ENCODE results near the gene CUEDC2.

CUEDC2 gene

DNA sequence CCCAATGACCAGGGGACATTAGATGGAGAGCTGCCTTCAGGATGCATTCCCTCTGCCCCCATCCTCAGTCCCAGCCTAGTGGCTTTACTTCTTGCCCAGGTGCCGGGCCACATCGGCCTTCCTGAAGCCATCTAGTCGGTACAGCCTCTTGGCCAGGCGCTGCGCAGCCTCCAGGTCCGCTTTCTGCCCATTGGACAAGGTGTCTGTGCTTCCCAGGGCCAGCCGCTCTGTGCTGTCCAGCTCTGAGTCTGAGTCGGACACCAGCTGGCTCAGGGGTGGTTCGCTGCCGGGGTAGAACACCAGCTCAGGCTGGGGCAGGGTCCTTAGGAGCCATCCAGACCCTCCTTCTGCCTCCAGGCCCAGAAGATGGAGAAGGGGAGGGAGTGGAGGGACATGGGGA, 20.1 kb downstream of the CUEDC2 start:
- no peak overlapping the region for H3K27ac ChIP-seq (ENCODE audit: extremely low read depth, low read depth, low read length)
- ChIA-PET CTCF (interaction anchor here (0.6 to 4.5 kb wide), 5 partner anchors 8 to 166 kb away, joined by 4 to 28 read pairs (median 6); no protein-coding TSS in a partner anchor), POLR2A (interaction anchor here (2.1 kb wide), 1 partner anchor 9 kb away, joined by 6 read pairs; the partner anchor contains the start of gene FBXL15)
- TF ChIP-seq ZNF791 (tag by site-specific recombination; IDR thresholded peaks at IDR 0.05) (no peak), OSR2 (tag by site-specific recombination; IDR thresholded peaks at IDR 0.05) (no peak), ZNF776 (tag by site-specific recombination; IDR thresholded peaks at IDR 0.05; ENCODE audit: borderline replicate concordance) (no peak), ZNF548 (tag by site-specific recombination; IDR thresholded peaks at IDR 0.05) (no peak), ZNF23 (tag by site-specific recombination; IDR thresholded peaks at IDR 0.05; ENCODE audit: borderline replicate concordance) (no peak), ZNF830 (tag by site-specific recombination; IDR thresholded peaks at IDR 0.05; ENCODE audit: low read depth) (no peak), ZNF157 (tag by site-specific recombination; IDR thresholded peaks at IDR 0.05) (no peak), ZBTB7A (tag by site-specific recombination; IDR thresholded peaks at IDR 0.05; ENCODE audit: low read depth) (no peak)
- TF ChIP-seq, protein P1, sequence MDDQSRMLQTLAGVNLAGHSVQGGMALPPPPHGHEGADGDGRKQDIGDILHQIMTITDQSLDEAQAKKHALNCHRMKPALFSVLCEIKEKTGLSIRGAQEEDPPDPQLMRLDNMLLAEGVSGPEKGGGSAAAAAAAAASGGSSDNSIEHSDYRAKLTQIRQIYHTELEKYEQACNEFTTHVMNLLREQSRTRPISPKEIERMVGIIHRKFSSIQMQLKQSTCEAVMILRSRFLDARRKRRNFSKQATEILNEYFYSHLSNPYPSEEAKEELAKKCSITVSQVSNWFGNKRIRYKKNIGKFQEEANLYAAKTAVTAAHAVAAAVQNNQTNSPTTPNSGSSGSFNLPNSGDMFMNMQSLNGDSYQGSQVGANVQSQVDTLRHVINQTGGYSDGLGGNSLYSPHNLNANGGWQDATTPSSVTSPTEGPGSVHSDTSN (CRISPR knock-in tag; IDR thresholded peaks at IDR 0.05), result no peak
- TF ChIP-seq, protein P2, sequence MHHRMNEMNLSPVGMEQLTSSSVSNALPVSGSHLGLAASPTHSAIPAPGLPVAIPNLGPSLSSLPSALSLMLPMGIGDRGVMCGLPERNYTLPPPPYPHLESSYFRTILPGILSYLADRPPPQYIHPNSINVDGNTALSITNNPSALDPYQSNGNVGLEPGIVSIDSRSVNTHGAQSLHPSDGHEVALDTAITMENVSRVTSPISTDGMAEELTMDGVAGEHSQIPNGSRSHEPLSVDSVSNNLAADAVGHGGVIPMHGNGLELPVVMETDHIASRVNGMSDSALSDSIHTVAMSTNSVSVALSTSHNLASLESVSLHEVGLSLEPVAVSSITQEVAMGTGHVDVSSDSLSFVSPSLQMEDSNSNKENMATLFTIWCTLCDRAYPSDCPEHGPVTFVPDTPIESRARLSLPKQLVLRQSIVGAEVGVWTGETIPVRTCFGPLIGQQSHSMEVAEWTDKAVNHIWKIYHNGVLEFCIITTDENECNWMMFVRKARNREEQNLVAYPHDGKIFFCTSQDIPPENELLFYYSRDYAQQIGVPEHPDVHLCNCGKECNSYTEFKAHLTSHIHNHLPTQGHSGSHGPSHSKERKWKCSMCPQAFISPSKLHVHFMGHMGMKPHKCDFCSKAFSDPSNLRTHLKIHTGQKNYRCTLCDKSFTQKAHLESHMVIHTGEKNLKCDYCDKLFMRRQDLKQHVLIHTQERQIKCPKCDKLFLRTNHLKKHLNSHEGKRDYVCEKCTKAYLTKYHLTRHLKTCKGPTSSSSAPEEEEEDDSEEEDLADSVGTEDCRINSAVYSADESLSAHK (tag by site-specific recombination; IDR thresholded peaks at IDR 0.05), result no peak
- no peaks in the 10 kb centered on the region for H3K9me3 ChIP-seq (ENCODE audit: control insufficient read depth, insufficient read depth, low read depth, low read length)
- no peaks in the 10 kb centered on the region for H3K36me3 ChIP-seq (ENCODE audit: control insufficient read depth in 2 of 2, insufficient read depth in 1 of 2, low read length in 2 of 2)
- no peak overlapping the region for H3K4me3 ChIP-seq (ENCODE audit: low read depth, low read length)
- H3K4me1 ChIP-seq (ENCODE audit: control insufficient read depth, insufficient read depth, low read length), result no peaks in the 10 kb centered on the region; the same call in 1 of the 2 replicates

DNA sequence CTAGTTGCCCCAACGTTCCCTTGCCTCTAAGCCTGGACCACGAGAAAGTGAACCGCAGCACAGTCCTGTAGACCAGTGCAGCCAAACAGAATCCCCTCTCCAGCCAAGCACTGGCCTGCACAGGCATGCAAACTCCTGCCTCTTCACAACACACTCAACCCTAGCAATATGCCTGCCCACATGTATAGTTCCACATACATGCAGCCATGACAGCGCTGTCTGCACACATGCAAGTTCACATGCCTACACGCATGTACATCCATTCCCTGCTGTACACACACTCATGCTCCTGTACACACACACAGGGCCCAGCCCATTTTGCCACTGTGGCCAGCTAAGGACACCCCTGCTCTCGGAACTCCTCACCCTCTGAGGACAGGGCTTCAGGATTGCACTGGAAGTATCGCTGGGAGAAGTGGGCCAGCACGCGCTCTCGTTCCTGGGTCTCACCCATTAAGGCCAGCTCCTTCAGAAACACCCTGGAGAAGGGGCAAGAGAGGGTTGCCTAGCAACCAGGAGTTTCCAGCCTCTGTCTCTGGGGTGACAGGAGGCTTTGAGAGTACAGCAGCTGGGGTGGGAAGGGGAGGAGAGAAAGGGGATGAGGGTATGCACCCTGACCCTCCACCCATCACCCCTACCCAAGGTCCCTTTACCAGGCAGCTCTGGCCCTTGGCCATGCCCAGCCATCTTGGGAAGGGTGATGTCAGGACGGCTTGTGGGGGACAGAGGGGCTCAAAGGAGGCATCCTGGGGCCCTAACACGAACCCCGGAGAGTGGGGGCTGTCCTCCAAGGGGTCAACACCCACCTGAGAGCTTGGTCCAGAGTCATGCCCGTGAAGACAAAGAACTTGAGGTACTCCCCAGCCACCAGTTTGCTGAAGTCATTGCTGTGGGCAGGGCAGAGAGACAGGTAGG, 20.8 kb downstream of the CUEDC2 start:
- no peaks in the 10 kb centered on the region for H3K36me3 ChIP-seq (ENCODE audit: control insufficient read depth in 2 of 2, insufficient read depth in 1 of 2, low read length in 2 of 2)
- ChIA-PET CTCF (interaction anchor here (0.6 to 4.5 kb wide), 6 partner anchors 7 to 185 kb away, joined by 4 to 28 read pairs (median 7); no protein-coding TSS in a partner anchor), POLR2A (interaction anchor here (2.1 kb wide), 1 partner anchor 10 kb away, joined by 6 read pairs; the partner anchor contains the start of gene FBXL15)
- TF ChIP-seq ZFP69B (tag by site-specific recombination; IDR thresholded peaks at IDR 0.05), result no peak
- no peak for TF ChIP-seq ZNF114 (tag by site-specific recombination; IDR thresholded peaks at IDR 0.05)
- TF ChIP-seq ZNF600 (tag by site-specific recombination; IDR thresholded peaks at IDR 0.05), result peak; percentile 80
- TF ChIP-seq ZNF211 (tag by site-specific recombination; IDR thresholded peaks at IDR 0.05; ENCODE audit: low read depth), result no peak
- no peak for TF ChIP-seq ZNF571 (tag by site-specific recombination; IDR thresholded peaks at IDR 0.05)
- no peak for TF ChIP-seq ZNF221 (tag by site-specific recombination; IDR thresholded peaks at IDR 0.05; ENCODE audit: borderline replicate concordance)
- no peak overlapping the region for H3K4me3 ChIP-seq (ENCODE audit: low read depth, low read length)
- H3K27ac ChIP-seq (ENCODE audit: extremely low read depth, low read depth, low read length), result no peak overlapping the region
- H3K4me1 ChIP-seq (ENCODE audit: control insufficient read depth, insufficient read depth, low read length), result no peaks in the 10 kb centered on the region; the same call in 1 of the 2 replicates
- no peaks in the 10 kb centered on the region for H3K9me3 ChIP-seq (ENCODE audit: control insufficient read depth, insufficient read depth, low read depth, low read length)
